ENCODE results near the gene UBR2. TPM values are rescaled to one million over a fixed set of nuclear protein-coding genes. Genes with fewer than 3 reads are reported as not detected.
A peak's percentile ranks its signal among the peaks of the same experiment; 100 is the strongest.
"Not testable (repeated sequence)": the region's sequence is repeated elsewhere in the genome, so short reads cannot be mapped to it uniquely, and the experiment has no call there.

UBR2 gene
- total RNA-seq, 6 experiments from 2014 or later = 14.0 to 22.8 (median 16.7) TPM

DNA sequence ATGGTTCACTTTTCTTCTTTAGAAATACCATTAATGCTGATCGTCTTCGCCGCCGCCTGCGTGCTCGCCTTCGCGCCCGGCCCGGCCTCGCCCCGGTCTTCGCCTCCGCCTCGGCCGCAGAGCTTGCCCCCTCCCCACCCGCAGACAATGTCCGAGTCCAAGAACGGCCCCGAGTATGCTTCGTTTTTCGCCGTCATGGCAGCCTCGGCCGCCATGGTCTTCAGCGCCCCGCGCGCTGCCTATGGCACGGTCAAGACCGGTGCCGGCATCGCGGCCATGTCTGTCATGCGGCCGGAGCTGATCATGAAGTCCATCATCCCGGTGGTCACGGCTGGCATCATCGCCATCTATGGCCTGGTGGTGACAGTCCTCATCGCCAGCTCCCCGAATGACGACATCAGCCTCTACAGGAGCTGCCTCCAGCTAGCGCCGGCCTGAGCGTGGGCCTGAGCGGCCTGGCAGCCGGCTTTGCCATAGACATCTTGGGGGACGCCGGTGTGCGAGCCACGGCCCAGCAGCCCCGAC is 163.3 kb downstream of the UBR2 start:
- H3K36me3 ChIP-seq = no peaks in the 10 kb centered on the region
- peaks cover 0 to 10% (median under 1%) of the 10 kb centered on the region in 4 donors for H3K4me1 ChIP-seq
- H3K27me3 ChIP-seq = no peaks in the 10 kb centered on the region
- peak overlapping the region; percentile 30 to 57 (median 42) for H3K27ac ChIP-seq
- TF ChIP-seq, protein P1, sequence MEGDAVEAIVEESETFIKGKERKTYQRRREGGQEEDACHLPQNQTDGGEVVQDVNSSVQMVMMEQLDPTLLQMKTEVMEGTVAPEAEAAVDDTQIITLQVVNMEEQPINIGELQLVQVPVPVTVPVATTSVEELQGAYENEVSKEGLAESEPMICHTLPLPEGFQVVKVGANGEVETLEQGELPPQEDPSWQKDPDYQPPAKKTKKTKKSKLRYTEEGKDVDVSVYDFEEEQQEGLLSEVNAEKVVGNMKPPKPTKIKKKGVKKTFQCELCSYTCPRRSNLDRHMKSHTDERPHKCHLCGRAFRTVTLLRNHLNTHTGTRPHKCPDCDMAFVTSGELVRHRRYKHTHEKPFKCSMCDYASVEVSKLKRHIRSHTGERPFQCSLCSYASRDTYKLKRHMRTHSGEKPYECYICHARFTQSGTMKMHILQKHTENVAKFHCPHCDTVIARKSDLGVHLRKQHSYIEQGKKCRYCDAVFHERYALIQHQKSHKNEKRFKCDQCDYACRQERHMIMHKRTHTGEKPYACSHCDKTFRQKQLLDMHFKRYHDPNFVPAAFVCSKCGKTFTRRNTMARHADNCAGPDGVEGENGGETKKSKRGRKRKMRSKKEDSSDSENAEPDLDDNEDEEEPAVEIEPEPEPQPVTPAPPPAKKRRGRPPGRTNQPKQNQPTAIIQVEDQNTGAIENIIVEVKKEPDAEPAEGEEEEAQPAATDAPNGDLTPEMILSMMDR (IDR thresholded peaks at IDR 0.05) = no peak
- no peak for TF ChIP-seq POLR2A (IDR thresholded peaks at IDR 0.05)
- DNase-seq (peak in 2 of 3 donors; percentile 31 to 61), ATAC-seq (peak; percentile 34 to 54 (median 46))
- WGBS (ENCODE audit: insufficient coverage, low coverage, low lambda C conversion rate, missing lambda C conversion rate) = 24% methylated on average over 19 of the region's 52 CpGs
- no peaks in the 10 kb centered on the region for H3K9me3 ChIP-seq
- H3K4me3 ChIP-seq = peak overlapping the region; percentile 36 to 62 (median 46)
- intact Hi-C loops (cut with DNase I) = no loop called here

DNA sequence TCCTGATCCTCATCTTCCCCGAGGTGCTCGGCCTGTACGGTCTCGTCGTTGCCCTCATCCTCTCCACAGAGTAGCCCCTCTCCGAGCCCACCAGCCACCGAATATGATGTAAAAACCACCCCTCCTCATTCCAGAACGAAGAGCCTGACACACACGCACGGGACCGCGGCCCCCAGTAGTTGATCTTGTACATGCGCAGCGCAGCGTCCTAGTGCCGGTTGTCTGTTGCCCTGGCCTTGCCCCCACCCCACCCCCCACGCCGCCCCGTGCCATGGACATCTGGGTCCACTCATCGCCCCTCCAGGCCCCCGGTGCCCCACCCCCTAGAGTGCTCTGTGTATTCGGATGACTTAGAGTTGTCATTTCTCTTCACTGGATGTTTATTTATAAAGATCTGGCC is 163.8 kb downstream of the UBR2 start:
- ATAC-seq (no peak), DNase-seq (peak in 1 of 3 donors; percentile 46)
- TF ChIP-seq, protein P1 (IDR thresholded peaks at IDR 0.05) = no peak
- TF ChIP-seq POLR2A (IDR thresholded peaks at IDR 0.05) = no peak
- intact Hi-C loops (cut with DNase I) = no loop called here
- Histone ChIP-seq H3K27ac (peak overlapping the region in 1 of 3 donors; percentile 57), H3K4me3 (peak overlapping the region; percentile 36 to 62 (median 46)), H3K36me3 (no peaks in the 10 kb centered on the region), H3K4me1 (peaks cover 0 to 10% (median under 1%) of the 10 kb centered on the region in 4 donors), H3K27me3 (no peaks in the 10 kb centered on the region), H3K9me3 (no peaks in the 10 kb centered on the region)
- WGBS (ENCODE audit: insufficient coverage, low coverage, low lambda C conversion rate, missing lambda C conversion rate) = 61% methylated on average over 14 of the region's 22 CpGs

DNA sequence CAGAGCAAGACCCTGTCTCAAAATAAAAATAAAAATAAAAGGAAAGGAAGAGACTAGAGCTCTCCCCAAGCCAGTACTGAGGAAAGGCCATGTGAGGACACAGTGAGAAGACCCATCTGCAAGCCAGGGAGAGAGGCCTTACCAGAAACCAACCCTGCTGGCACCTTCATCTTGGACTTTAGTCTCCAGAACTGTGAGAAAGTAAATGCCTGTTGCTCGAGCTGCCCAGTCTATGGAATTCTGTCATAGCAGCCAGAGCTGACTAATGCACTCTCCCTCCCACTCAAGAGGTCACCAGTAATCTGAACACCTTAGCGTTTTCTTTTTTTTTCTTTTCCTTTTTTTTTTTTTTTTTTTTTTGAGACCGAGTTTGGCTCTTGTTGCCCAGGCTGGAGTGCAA is 165.9 kb downstream of the UBR2 start:
- no peaks in the 10 kb centered on the region for H3K9me3 ChIP-seq
- no peaks in the 10 kb centered on the region for H3K36me3 ChIP-seq
- no peak overlapping the region for H3K4me3 ChIP-seq
- peaks cover 0 to 10% (median under 1%) of the 10 kb centered on the region in 4 donors for H3K4me1 ChIP-seq
- intact Hi-C loops (cut with DNase I) = no loop called here
- no peaks in the 10 kb centered on the region for H3K27me3 ChIP-seq
- peak; percentile 18 to 59 (median 42) for ATAC-seq
- no peak for DNase-seq
- H3K27ac ChIP-seq = no peak overlapping the region
- TF ChIP-seq, protein P1 (IDR thresholded peaks at IDR 0.05) = no peak
- no peak for TF ChIP-seq POLR2A (IDR thresholded peaks at IDR 0.05)
- 0% methylated on average over 1 of the region's 3 CpGs for WGBS (ENCODE audit: insufficient coverage, low coverage, low lambda C conversion rate, missing lambda C conversion rate)

DNA sequence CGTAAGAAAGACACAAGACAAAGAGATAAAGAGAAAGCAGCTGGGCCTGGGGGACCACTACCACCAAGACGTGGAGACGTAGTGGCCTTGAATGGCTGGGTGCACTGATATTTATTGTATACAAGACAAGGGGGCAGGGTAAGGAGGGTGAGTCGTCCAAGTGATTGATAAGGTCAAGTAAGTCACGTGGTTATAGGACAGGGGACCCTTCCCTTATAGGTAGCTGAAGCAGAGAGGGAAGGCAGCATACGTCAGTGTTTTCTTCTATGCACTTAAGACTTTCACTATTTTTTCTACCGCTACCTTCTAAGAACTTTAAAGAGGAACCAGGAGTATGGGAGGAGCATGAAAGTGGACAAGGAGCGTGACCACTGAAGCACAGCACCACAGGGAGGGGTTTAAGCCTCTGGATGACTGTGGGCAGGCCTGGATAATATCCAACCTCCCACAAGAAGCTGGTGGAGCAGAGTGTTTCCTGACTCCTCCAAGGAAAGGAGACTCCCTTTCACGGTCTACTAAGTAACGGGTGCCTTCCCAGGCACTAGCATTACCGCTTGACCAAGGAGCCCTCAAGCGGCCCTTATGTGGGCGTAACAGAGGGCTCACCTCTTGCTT is 170.1 kb downstream of the UBR2 start:
- intact Hi-C loops (cut with DNase I); H3K4me3 ChIP-seq; H3K27me3 ChIP-seq; H3K4me1 ChIP-seq; H3K27ac ChIP-seq; H3K36me3 ChIP-seq; H3K9me3 ChIP-seq; DNase-seq; ATAC-seq: not testable (repeated sequence)
- WGBS (ENCODE audit: insufficient coverage, low coverage, low lambda C conversion rate, missing lambda C conversion rate) = 70% methylated on average over 7 of the region's 13 CpGs

DNA sequence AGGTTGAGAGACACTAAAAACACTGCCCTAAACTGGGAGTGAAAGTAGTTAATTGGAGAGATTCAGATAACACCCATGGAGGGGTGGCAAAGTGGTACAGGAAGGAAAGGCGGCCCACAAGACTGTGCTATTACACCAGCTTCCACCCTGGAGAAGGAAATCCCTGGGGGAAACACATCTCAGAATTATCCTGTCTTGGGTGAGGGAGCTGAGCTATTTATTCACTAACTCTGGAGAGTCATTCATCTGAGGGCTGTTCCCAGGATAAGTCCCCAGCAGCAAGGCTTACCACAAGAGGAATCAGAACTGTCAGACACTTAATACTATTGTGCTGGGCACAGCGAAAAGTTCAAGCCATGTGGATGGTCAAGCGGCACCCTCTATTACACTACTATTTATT is 172.1 kb downstream of the UBR2 start:
- no peak overlapping the region for H3K4me3 ChIP-seq
- H3K4me1 ChIP-seq = no peaks in the 10 kb centered on the region
- 93% methylated on average over 2 of the region's 3 CpGs for WGBS (ENCODE audit: insufficient coverage, low coverage, low lambda C conversion rate, missing lambda C conversion rate)
- no peaks in the 10 kb centered on the region for H3K9me3 ChIP-seq
- H3K36me3 ChIP-seq = no peaks in the 10 kb centered on the region
- DNase-seq (no peak), ATAC-seq (no peak)
- TF ChIP-seq, protein P1 (IDR thresholded peaks at IDR 0.05) = no peak
- TF ChIP-seq POLR2A (IDR thresholded peaks at IDR 0.05) = no peak
- intact Hi-C loops (cut with DNase I) = no loop called here
- no peaks in the 10 kb centered on the region for H3K27me3 ChIP-seq
- no peak overlapping the region for H3K27ac ChIP-seq

Measured in right lobe of liver (tissue), 6 donors.